GM18909 (cell line): ENCODE data around the gene TNFRSF8.
A peak's percentile ranks its signal among the peaks of the same experiment; 100 is the strongest.

Experiments
- ATAC-seq: cut with Tn5 transposase; IDR thresholded peaks from one replicate; pipeline ENCODE4 v1.9.1; 2021; ENCODE audit warnings: mild to moderate bottlenecking; ENCODE audit not compliant: unreplicated experiment, poor library complexity

Gene TNFRSF8

DNA sequence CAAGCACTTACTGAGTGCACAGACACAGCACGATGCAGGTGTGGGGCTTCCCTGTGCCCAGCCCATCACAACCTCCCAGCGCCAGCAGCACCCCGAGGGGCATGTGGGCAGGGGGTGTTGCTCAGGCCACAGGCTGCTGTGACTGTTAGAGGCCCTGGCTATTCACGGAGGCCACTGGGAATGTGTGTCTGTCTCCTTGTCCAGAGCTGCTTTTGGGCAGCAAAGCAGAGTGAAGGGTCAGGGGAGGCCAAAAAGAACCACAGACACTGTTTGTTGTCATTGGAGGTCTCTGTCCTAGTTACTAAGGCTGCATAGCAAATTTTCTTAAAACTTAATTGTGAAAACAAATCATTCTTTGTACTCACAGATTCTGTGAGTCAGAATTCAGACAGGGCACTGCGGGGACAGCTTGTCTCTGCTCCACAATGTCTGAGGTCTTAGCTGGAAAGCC, 49.6 kb downstream of the TNFRSF8 start:
- ATAC-seq = no peak

GRCh38 chr1:12113433-12114339, 50.6 kb downstream of the TNFRSF8 start:
- no peak for ATAC-seq

- ATAC-seq = no peak
These were observed 51.2 kb downstream of the TNFRSF8 start for GRCh38 chr1:12114340-12114683.

GRCh38 chr1:12114916-12115315, 51.8 kb downstream of the TNFRSF8 start:
- no peak for ATAC-seq

- ATAC-seq = no peak
These were observed 58.3 kb downstream of the TNFRSF8 start for GRCh38 chr1:12121212-12122003.

DNA sequence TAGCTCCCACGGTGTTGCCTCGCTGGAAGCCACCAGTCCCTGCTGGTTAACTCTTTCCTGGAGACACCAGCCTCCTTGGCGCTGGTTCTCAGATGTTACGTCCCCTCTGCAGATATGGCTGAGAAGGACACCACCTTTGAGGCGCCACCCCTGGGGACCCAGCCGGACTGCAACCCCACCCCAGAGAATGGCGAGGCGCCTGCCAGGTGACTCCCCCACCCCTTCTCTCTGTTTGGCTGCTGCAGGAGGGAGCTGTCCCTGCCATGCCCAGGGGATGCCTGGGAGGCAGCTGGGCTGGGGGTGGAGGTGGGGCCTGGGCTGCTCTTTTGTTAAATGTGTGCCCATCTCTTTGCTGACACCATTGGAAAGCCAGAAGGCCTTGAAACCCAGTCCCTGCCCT, 60.1 kb downstream of the TNFRSF8 start:
- no peak for ATAC-seq

- ATAC-seq = peak; percentile 45
These were observed 61.8 kb downstream of the TNFRSF8 start for GRCh38 chr1:12124693-12125421.

DNA sequence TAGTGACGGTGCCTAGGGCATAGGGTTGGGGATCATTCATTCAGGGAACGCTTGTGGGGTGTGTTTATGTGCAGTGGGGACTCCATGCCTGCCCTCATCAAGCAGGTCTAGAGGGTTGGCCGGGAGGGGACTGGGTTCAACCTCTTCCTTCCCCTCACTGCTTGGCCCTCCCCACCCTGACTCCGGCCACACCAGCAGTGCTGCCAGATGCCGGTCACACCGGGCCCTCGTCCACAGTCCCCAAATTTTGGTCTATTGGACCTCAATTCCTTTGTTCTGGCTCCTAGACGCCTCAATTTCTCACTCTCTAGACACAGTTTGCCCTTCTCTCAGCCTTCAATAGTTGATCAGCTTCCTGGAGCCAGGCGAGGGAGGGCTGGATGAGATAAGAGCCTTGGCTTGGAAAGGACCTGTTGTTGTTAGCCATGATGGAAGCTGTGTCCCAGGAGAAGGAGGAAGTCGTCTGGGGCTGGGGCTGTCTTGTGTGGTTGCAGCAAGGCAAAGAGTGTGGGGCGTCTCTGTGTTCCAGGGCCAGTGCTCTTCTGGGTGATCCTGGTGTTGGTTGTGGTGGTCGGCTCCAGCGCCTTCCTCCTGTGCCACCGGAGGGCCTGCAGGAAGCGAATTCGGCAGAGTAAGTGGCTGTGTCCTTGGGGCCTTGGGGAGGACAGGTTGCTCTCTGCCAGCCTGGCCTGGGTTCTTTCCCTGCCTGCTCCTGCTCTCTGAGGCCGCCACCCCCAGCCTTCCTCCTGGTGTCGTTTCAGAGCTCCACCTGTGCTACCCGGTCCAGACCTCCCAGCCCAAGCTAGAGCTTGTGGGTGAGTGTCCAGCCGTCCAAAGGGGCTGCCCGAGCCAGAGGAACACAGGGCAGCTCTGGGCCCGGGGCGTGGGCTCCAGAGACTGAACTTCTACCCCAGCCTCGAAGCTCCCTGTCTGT, 62.6 kb downstream of the TNFRSF8 start:
- ATAC-seq = no peak

- no peak for ATAC-seq
These were observed 63.7 kb downstream of the TNFRSF8 start for GRCh38 chr1:12126781-12127180.

DNA sequence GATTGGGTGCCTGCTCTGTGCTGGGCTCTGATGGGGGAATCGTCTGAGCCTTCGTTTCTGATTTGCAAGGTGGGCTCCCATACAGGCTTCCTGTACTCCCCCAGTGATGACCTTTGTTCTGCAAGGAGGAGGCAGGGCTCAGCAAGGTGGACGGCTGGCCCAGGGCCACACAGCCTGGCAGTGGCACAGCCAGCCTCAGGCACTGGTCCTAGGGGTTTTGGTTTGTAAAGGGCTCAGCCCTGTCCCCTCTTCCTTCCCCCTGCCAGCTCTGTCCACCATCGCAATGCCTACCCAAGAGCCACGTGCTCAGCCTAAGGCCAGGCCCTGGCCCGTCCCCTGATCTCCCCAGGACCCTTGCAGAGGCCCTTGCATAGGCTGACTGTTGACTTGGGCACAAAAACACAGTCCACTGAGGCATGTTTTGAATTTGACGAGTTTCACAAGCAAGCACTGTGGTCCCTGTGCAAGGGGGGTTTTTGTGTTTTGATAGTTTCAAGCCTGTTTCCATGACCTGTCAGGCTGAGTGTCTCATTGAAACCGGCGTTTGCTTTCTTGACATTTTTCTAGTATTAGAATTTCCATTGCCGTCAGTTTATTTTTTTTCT, 64.2 kb downstream of the TNFRSF8 start:
- ATAC-seq = no peak

GRCh38 chr1:12128120-12128519, 65.0 kb downstream of the TNFRSF8 start:
- ATAC-seq = no peak

DNA sequence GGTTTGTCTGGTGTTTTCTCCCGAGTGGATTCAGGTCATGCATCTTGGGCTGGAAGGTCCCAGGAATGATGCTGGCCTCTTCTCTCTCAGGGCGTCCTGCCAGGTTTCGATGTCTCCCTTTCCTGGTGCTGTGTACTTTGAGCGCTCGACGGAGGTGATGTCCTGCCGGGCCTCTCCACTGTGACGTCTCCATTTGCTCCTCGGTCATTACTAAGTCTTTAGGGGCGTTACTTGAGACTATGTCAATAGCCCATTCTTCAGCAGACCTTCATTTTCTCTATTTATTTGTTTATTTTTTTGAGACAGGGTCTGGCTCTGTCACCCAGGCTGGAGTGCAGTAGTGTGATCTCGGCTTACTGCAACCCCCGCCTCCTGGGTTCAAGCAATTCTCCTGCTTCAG, 66.5 kb downstream of the TNFRSF8 start:
- ATAC-seq = no peak

- ATAC-seq = no peak
These were observed 67.5 kb downstream of the TNFRSF8 start for GRCh38 chr1:12130466-12131130.

GRCh38 chr1:12132078-12132477, 69.0 kb downstream of the TNFRSF8 start:
- ATAC-seq = no peak

- ATAC-seq = no peak
These were observed 71.6 kb downstream of the TNFRSF8 start for GRCh38 chr1:12134716-12135115.

DNA sequence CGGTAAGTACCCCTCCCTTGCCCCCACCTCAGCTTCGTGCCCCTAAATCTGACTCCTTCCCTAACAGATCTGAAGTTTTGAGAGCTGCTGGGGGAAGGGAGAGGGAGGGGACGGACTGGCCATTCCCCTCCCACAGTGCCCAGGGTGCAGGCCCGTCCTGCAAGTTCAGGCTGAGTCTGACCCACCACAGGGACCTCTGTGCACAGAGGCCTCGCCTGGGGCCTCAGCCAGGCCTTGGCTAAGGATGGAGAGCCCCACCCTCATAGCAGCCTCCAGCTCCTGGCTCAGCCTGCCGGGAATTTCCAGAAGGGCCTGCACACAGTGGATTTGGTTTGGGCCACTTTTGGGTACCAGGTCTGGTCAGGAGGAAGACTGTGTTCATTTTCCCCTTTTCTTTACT, 72.5 kb downstream of the TNFRSF8 start:
- no peak for ATAC-seq

- ATAC-seq = no peak
These were observed 74.0 kb downstream of the TNFRSF8 start for GRCh38 chr1:12136916-12137610.
